Endothelial cell of umbilical vein (primary cell): Measurements from ENCODE around the gene RAPGEF4.

Experiments used
- CTCF ChIP-seq, 2 donors: IDR thresholded peaks; 1 replicate in 1 of 2; 2 replicates in 1 of 2; pipeline ENCODE4 v1.5.1; 2011; ENCODE audit warnings: low read length in 2 of 2, mild to moderate bottlenecking in 2 of 2, moderate library complexity in 2 of 2, control low read depth in 1 of 2, inconsistent platforms in 1 of 2, low read depth in 1 of 2; ENCODE audit not compliant: insufficient read depth in 1 of 2; ENCODE audit errors: extremely low read depth in 1 of 2
- EZH2 ChIP-seq: IDR thresholded peaks from 2 replicates; pipeline ENCODE4 v1.6.1; 2012; ENCODE audit warnings: borderline replicate concordance, low read depth, mild to moderate bottlenecking, moderate library complexity, low read length, inconsistent platforms; ENCODE audit not compliant: severe bottlenecking
- FOS ChIP-seq: IDR thresholded peaks from 2 replicates; pipeline ENCODE4 v1.6.1; 2011; ENCODE audit warnings: mild to moderate bottlenecking, low read length, moderate library complexity, borderline replicate concordance; ENCODE audit not compliant: insufficient read depth
- GATA2 ChIP-seq: IDR thresholded peaks from 2 replicates; pipeline ENCODE4 v1.7.0; 2011; ENCODE audit warnings: low read depth, mild to moderate bottlenecking, moderate library complexity, mixed read lengths, low read length; ENCODE audit not compliant: insufficient read length, insufficient read depth
- MAX ChIP-seq: IDR thresholded peaks from 2 replicates; pipeline ENCODE4 v1.6.1; 2011; ENCODE audit not compliant: insufficient read depth, insufficient read length
- MYC ChIP-seq: IDR thresholded peaks from one replicate; pipeline ENCODE4 v1.6.1; 2011; ENCODE audit warnings: mild to moderate bottlenecking, low read depth, low read length
- POLR2A ChIP-seq: IDR thresholded peaks from 2 replicates; pipeline ENCODE4 v1.6.1; 2012; ENCODE audit warnings: low read depth, mild to moderate bottlenecking, control low read depth, low read length
- POLR2AphosphoS5 ChIP-seq: IDR thresholded peaks from 2 replicates; pipeline ENCODE4 v1.6.1; 2012; ENCODE audit warnings: low read depth, mild to moderate bottlenecking, control low read depth, low read length, moderate library complexity; ENCODE audit not compliant: insufficient read depth

GRCh38 chr2:172698041-172698863, 37.4 kb upstream of the RAPGEF4 start:
- no peak for TF ChIP-seq CTCF (IDR thresholded peaks at IDR 0.05; ENCODE audit: extremely low read depth in 1 of 2, insufficient read depth in 1 of 2, low read depth in 1 of 2, low read length in 2 of 2)
- TF ChIP-seq POLR2A: no peak
- TF ChIP-seq EZH2: no peak
- TF ChIP-seq MYC: no peak
- no peak for TF ChIP-seq POLR2AphosphoS5
- TF ChIP-seq GATA2: no peak
- no peak for TF ChIP-seq MAX
- peak; percentile 99 for TF ChIP-seq FOS
